HEK293 (cell line): ENCODE results near the gene CMKLR1.

Experiments used
- CTCF ChIP-seq: fragments of 450-650 bp; formaldehyde crosslinking; IDR thresholded peaks from 2 replicates; pipeline ENCODE4 v1.5.1; 2016; ENCODE audit warnings: missing biosample characterization, missing genetic modification characterization
- KLF16 ChIP-seq: fragments of 450-650 bp; formaldehyde crosslinking; IDR thresholded peaks from 2 replicates; pipeline ENCODE4 v1.5.1; 2017; ENCODE audit warnings: missing biosample characterization, missing genetic modification characterization
- ZFP3 ChIP-seq: fragments of 450-650 bp; formaldehyde crosslinking; IDR thresholded peaks from 2 replicates; pipeline ENCODE4 v1.5.1; 2016; ENCODE audit warnings: low read depth, missing biosample characterization, missing genetic modification characterization
- ZFP37 ChIP-seq: fragments of 450-650 bp; formaldehyde crosslinking; IDR thresholded peaks from 2 replicates; pipeline ENCODE4 v1.5.1; 2016; ENCODE audit warnings: missing biosample characterization, missing genetic modification characterization
- ZNF112 ChIP-seq: fragments of 450-650 bp; formaldehyde crosslinking; IDR thresholded peaks from 2 replicates; pipeline ENCODE4 v1.5.0; 2017; ENCODE audit warnings: missing biosample characterization, missing genetic modification characterization
- ZNF416 ChIP-seq: fragments of 450-650 bp; formaldehyde crosslinking; IDR thresholded peaks from 2 replicates; pipeline ENCODE4 v1.5.1; 2016; ENCODE audit warnings: missing biosample characterization, missing genetic modification characterization
- ZNF433 ChIP-seq: fragments of 450-650 bp; formaldehyde crosslinking; IDR thresholded peaks from 2 replicates; pipeline ENCODE4 v1.5.1; 2016; ENCODE audit warnings: missing biosample characterization, missing genetic modification characterization, low read depth
- ZNF585B ChIP-seq: fragments of 450-650 bp; formaldehyde crosslinking; IDR thresholded peaks from 2 replicates; pipeline ENCODE4 v1.5.1; 2016; ENCODE audit warnings: missing biosample characterization, missing genetic modification characterization
- ZNF830 ChIP-seq: fragments of 450-650 bp; IDR thresholded peaks from 2 replicates; pipeline ENCODE4 v1.5.0; 2018; ENCODE audit warnings: missing biosample characterization, missing genetic modification characterization, low read depth, mild to moderate bottlenecking, moderate library complexity
- ZSCAN30 ChIP-seq: fragments of 450-650 bp; IDR thresholded peaks from 2 replicates; pipeline ENCODE4 v1.5.1; 2018; ENCODE audit warnings: missing biosample characterization, mild to moderate bottlenecking, missing genetic modification characterization, moderate library complexity

DNA sequence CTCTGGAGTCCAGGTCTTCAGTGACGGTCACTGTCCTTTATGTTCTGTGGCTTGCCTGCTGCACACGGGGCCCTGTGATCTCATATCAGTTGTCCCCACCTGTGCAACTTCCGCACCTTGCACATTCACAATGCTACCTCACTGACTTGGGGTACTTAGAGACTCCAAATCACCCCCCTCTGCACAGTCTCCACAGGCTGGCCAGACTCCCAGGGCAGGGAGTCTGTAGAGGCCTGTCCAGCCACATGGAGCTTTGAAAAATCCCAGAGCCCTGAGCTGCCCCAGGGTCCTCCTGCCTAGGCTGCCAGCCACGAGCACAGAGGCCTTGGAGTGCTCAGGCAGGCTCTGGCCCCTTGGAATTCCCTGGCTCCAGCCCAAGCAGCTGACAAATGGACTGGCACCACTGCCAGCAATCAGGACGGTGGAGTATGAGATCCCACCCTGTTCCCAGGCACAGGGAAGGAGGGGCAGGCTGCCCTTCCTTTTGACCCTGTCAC is 26.4 kb downstream of the CMKLR1 start:
- TF ChIP-seq ZNF112 (tag by site-specific recombination) (no peak), ZNF585B (tag by site-specific recombination) (no peak), CTCF (no peak), ZSCAN30 (no peak), KLF16 (tag by site-specific recombination) (no peak), ZNF433 (tag by site-specific recombination) (no peak), ZNF830 (no peak), ZFP37 (tag by site-specific recombination) (no peak), ZFP3 (tag by site-specific recombination) (no peak), ZNF416 (tag by site-specific recombination) (no peak)
